GM18867 (cell line): ENCODE measurements around the gene GPR89A.
"Not testable (repeated sequence)": the region's sequence is repeated elsewhere in the genome, so short reads cannot be mapped to it uniquely, and the experiment has no call there.

Experiments used
- ATAC-seq: cut with Tn5 transposase; IDR thresholded peaks from one replicate; pipeline ENCODE4 v1.9.1; 2021; ENCODE audit warnings: mild to moderate bottlenecking, moderate library complexity; ENCODE audit not compliant: unreplicated experiment

GPR89A gene

GRCh38 chr1:145716641-145717345 is 109.0 kb downstream of the GPR89A start:
- ATAC-seq = no peak

- no peak for ATAC-seq
Measured at GRCh38 chr1:145717833-145718232, 110.0 kb downstream of the GPR89A start.

GRCh38 chr1:145718465-145718864 is 110.7 kb downstream of the GPR89A start:
- ATAC-seq = not testable (repeated sequence)

DNA sequence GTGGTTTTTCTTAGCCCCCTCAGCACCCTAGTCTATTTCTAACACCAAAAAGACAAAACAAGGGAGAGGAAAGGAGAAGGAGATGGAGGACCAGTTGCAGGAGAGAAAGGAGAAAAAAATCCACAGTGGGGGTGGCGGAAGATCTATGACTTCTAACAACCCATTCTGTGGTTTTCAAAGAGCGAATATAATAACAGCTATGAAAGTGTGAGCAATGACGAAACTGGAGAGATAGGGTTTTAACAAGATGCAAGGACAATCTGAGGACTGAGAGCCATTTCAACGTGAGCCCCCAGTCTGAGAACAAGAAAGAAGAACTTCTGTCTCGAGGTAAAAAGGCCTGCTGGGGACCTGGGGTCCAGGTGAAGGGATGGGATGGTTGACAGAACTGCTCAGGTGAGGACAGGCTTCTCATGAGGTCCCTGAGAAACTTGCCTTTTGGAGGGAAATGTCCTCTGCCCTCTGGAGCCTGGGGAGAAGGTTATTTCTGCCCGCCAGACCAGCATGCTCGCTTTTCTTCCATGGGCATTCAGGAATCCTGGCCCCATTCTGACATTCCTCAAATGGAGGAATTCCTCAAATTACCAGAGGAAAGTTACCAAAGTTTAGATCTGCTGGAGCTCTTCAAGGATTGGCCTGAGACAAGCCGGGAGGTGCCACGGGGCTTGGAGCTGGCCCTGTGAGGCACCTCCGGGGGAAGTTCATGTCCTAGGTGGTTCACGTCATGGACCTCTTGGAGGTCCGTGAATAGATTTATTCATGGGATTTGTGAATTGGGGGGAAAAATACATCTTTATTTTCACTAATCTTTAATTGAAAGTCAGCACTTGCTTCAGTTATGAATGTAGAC is 111.7 kb downstream of the GPR89A start, which contains the start of gene CD160:
Gene CD160, plus strand, starts transcription at position 270 of the 850 bp plus-strand sequence. CDS start 8,829 bp downstream, outside the sequence.
- ATAC-seq = peak; percentile 66
